Fibroblast of skin of abdomen (primary cell): ENCODE measurements around the gene TRPM3. TPM values are rescaled to one million over a fixed set of nuclear protein-coding genes. Genes with fewer than 3 reads are reported as not detected.

Experiments
- DNase-seq: peaks from one replicate; pipeline ENCODE4 v3.0.0-alpha.2; 2013
- polyA plus RNA-seq, 2 experiments: library from polyadenylated mRNA; unstranded; fragments of 120-200 nt; gene quantifications; one replicate each; pipeline ENCODE4 v1.2.1, GENCODE V29; 2013; ENCODE audit not compliant: insufficient read length in 2 of 2

The TRPM3 gene
- 0.04 TPM for polyA plus RNA-seq (2013, experiment 1 of 2; ENCODE audit: insufficient read length)
- 0.01 TPM for polyA plus RNA-seq (2013, experiment 2 of 2; ENCODE audit: insufficient read length)

- no peak for DNase-seq
Measured at GRCh38 chr9:71121275-71122021, at the start of gene TRPM3. TRPM3 (minus strand) TSS chr9:71121621; CDS start chr9:71121354, 267 bp downstream.

DNA sequence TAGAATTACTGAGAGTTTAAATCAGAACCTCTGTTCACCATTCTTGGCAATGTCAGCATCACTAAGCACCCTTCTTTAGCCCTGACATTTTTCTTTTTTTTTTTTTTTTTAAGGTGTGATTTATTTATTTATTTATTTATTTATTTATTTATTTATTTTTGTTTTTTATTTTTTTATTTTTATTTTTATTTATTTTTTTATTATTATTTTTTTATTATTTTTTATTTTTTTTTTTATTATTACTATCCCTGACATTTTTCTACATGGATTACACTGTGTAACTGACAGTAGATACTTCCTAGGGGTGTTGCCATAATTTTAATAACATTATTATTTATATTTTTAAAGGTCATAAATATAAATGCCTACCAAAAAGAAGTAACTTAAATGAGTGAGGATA, 47.0 kb upstream of the TRPM3 start:
- DNase-seq = no peak

DNA sequence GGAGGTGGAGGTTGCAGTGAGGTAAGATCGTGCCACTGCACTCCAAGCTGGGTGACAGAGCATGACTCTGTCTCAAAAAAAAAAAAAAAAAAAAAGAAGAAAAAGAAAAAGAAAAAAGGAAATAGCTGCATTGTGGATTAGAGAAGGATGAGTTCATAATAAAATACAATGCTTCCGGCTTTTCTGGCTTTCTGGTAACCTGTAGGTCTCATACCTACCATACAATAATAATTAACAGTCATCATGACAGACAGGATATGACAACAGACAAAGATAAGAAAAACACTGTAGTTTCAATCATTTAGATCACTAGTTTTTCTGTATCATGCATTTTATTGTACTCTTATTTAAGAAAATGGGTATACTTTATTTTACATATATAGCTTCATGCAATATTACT, 40.7 kb upstream of the TRPM3 start:
- DNase-seq = no peak

DNA sequence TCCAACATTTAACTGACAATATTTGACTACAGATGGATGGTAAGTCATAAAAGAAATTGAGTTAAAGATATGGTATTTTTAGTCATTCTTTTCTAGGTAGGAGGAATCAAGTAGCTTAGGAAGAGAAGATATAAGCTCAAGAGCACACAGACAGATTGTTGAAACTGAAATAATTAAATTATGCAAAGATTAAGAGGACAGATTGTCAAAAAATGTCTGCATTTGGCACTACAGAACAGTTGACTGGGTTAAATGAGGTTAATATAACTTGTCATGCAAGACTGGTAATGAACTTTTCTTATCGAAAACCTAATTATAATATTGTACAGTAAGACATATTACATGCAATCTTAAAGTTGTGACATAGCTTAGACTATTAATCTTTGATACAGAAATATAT, 36.3 kb upstream of the TRPM3 start:
- DNase-seq = no peak

- no peak for DNase-seq
Measured at GRCh38 chr9:71147368-71147767, 25.9 kb upstream of the TRPM3 start.

GRCh38 chr9:71146511-71146910, 25.1 kb upstream of the TRPM3 start:
- DNase-seq = no peak

DNA sequence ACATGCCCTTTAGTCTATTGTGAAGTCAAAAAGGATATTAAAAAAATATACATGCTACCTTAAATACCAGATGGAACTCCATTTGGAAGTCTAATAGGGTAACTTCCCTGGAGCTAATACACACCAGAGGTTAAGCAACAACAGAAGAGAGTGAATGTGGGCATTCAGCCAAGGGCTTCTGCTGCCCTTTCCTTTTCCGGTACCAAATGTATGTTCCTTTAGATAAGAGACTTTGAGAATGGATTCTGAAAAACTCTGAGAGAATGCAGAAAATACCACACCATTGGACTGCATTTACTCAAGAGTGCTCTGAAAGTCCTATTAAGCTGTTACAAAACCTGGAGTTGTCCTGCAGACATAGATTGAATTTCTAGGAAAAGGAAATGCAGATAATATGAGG, 23.8 kb upstream of the TRPM3 start:
- no peak for DNase-seq

- no peak for DNase-seq
Measured at GRCh38 chr9:71144495-71144894, 23.1 kb upstream of the TRPM3 start.

DNA sequence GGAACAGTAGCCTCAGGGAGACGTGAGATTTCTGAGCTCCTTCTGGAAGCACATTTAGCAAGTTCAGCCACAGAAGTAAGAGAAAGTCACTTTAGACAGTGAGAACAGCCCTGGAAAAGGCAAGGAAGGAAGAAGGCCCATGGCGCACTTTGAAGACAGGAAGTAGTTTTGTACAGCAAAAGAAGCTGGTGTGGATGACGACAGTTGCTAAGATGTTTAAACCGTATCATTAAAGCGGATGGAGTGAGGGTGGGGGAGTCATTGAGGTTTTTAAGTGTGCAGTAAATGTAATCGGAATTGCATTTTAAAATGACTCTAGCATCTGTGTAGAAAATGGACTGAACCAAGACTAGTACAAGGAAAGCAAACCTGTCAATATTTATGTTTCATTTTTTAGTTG, 15.3 kb upstream of the TRPM3 start:
- no peak for DNase-seq

DNA sequence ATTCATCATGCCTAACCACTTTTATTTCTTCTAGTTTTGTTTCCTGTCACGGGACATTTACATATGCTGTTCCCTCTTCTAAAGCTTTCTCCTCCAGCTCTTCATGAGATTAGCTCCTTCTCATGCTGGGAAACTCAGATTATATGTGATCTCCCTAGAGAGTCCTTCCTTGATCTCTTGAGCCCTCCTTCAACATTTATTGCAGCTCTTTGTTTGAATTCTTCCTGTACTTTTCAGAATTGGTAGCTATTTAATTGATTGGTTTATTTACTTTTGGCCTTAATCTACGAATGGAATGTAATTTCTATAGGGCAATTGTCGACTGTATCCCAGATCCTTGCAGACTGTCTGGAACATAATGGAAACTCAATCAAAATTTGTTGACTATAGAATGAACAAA, 9.7 kb upstream of the TRPM3 start:
- DNase-seq = no peak

GRCh38 chr9:71130521-71130920, 9.1 kb upstream of the TRPM3 start:
- no peak for DNase-seq

- no peak for DNase-seq
Measured at GRCh38 chr9:71128796-71129195, 7.4 kb upstream of the TRPM3 start.

DNA sequence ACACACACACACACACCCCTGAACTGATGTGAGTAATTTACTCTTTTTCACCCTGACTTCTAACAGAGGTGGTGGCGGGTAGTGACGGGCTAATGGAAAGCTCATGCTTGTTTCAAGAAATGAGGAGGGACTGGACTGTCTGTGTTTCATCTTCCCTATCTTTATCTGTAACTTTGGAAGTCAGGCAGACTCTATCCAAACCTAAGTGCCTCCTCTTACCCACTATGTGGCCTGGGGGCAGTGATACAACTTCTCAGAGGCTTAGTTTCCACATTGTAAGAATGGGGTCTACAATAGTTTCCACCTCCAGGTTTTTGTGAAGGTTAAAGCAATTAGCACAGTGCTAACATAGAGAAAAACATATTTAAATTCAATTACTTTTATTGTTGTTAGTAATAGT, 5.9 kb upstream of the TRPM3 start:
- DNase-seq = no peak

DNA sequence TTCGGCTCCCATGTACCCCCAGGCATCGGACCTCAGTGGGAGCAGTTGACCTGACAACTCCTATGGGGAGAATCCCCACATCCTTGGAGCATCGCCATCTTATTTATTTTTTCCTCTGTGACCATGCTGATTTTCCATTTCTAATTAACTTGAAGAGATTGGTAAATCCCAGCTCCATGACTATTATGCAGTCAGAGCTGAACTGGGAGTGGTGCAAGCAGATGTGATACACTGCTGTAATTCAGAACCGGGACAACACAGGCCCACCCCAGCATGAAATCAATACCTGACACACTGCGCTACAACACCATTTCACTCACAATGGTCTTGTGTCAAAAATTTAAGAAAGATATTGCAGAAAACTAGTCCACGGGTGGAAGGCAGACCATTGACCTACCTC, 1.0 kb upstream of the TRPM3 start:
- no peak for DNase-seq

GRCh38 chr9:71122022-71122275, 528 bp upstream of the TRPM3 start:
- DNase-seq = no peak

DNA sequence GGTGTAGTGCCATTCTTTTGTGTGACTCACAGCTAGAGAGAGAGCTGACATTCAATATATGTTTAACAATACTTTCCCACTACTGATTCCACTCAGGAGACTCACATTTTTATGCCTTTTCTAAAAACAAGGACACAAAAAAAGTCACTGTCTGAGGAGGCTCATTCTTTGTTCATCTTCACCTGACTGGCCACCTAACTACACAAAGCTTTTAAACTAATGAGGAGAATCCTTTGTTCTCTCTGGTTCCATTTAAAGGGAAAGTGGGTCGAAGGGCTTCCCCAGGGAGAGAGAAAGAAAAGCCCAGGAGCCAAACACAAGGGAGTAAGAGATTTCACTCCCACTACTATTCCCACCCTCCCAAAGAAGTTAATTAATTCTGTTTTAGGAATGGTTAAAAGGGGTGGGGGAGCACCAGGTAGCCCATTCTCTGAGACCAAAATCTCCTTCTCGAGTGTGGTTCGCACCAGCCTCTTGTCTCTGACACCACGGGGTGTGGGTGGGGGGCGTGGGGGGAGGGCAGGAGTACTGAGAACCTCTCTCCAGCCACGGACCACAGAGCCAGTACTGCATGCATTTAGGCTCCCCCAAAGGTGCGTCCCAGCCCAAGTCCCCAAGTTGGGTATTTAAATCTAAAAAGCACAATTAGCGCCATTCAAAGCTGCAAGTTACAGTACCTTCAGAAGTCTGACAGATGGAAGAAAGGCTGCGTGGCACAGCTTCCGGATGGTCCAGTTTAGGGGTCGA, 747 bp downstream of the TRPM3 start:
- no peak for DNase-seq

GRCh38 chr9:71119746-71120145, 1.7 kb downstream of the TRPM3 start:
- no peak for DNase-seq

DNA sequence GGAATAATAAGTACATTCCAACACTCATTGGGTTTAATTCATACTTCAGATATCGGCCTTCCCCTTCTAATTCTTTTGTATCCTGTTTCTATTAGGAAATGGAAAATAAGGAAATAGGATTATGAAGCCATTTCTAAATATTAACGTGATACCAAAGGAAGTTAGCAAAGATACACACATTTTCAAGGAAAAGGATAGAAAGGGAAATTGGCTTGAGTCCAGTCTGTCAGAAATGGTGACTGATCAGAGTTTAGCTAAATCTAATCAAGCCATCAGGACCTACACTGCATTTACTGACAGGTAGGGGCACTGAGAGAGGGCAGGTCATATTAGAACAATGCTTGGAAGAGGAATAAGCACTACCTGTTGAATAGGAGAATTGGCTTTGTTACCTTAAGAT, 3.1 kb downstream of the TRPM3 start:
- no peak for DNase-seq

DNA sequence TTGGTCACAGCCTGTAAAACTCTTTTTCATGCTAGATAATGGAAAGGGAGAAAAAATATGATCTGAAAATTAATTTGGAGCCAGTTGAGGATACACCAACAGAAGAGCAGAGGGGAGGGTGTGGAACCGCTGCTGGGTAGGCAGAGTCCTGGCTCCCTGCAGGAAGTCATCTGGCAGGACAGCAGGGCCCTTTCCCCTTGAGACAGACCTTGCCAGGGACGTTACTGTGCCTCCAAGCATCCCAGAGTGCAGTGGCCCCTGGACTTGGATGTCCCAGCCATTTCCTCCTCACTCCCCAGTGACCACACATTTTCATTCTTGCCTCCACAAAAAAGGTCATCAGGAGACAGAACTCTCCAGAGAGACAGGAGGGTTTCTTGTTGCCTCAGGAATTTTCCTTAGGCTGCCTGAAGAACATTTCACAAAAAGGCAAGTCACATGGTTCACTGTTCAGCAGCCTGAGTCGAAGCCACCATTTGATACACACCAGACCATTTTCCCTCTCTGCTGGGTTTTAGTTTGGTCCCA, 5.9 kb downstream of the TRPM3 start:
- DNase-seq = no peak

GRCh38 chr9:71112866-71113265, 8.6 kb downstream of the TRPM3 start:
- no peak for DNase-seq

GRCh38 chr9:71108937-71109336, 12.5 kb downstream of the TRPM3 start:
- no peak for DNase-seq

DNA sequence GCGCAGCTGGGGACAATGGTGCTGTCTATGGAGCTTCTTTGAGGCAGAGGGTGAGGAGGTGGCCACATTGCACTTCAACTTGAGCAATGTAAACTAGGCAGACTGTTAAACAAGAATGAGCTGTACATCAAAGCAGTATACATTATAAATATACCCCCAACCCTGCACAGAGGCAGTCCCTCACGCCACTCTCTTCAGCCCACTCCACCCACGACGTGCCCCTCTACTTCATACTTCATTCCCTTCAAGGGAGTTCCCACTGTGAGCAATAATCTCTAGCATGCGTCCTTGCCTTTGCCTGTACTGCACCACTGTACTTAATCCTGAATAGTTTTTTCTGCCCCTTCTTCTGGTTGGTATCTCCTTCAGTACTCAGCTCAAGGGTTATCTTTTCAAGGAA, 14.4 kb downstream of the TRPM3 start:
- no peak for DNase-seq

DNA sequence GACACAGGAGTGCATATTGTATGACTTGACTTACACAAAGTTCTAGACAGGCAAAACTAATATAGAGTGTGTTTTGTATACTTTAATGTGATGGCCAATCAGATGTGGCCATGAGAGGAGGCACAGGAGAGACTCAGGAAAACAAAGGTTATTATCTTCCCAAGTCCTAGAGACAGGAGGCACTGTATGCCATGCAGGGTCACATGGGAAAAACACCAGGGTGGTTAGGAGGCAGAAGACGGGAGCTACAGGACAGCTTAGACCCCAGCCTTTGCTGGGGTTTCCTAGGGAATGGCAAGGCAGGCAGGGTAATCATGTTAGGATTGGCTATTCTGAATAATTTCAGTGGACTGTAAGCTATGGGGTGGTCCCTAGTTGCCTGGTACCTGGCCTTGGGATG, 16.2 kb downstream of the TRPM3 start:
- no peak for DNase-seq

DNA sequence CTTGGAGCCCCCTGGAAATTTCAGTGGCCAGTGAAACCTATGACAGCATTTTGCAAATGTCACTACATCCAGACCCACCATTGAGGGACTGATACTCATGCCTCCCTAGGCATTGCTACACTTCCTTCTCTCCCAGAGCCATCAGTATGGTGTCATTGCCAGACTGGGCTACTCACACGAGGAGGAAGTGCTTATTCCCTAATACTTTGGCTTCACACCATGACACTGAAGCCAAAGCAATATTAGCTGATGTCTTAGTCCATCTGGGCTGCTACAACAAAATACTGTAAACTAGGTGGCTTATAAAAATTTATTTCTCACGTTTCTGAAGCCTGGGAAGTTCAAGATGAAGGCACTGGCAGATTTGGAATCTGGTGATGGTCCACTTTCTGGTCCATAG, 22.6 kb downstream of the TRPM3 start:
- DNase-seq = no peak
